Dermis blood vessel endothelial cell (primary cell): ENCODE results near the gene KIRREL1. TPM values are rescaled to one million over a fixed set of nuclear protein-coding genes. Genes with fewer than 3 reads are reported as not detected.

Experiments
- DNase-seq: peaks from one replicate; pipeline ENCODE4 v3.0.0; 2010
- total RNA-seq: library from RNA; depleted of rRNA; stranded (reverse); fragments of >200 nt; gene quantifications from 2 replicates; pipeline ENCODE4 v1.2.3, GENCODE V29; 2014

KIRREL1 gene
- total RNA-seq, 1 donor from 2014 or later: 28.2 TPM

GRCh38 chr1:158037008-158037865 lies 43.8 kb downstream of the KIRREL1 start:
- no peak for DNase-seq

GRCh38 chr1:158037866-158038359 lies 44.5 kb downstream of the KIRREL1 start:
- DNase-seq: peak; percentile 73

- DNase-seq: no peak
These were observed 45.3 kb downstream of the KIRREL1 start for GRCh38 chr1:158038793-158039192.

GRCh38 chr1:158039380-158039779 lies 45.9 kb downstream of the KIRREL1 start:
- DNase-seq: peak; percentile 39

GRCh38 chr1:158040323-158040722 lies 46.9 kb downstream of the KIRREL1 start:
- no peak for DNase-seq

- no peak for DNase-seq
These were observed 49.8 kb downstream of the KIRREL1 start for GRCh38 chr1:158043232-158043631.

GRCh38 chr1:158045639-158046038 lies 52.2 kb downstream of the KIRREL1 start:
- peak; percentile 75 for DNase-seq

- DNase-seq: no peak
These were observed 53.5 kb downstream of the KIRREL1 start for GRCh38 chr1:158046715-158047510.

GRCh38 chr1:158048371-158049067 lies 55.1 kb downstream of the KIRREL1 start:
- no peak for DNase-seq

GRCh38 chr1:158049853-158050252 lies 56.4 kb downstream of the KIRREL1 start:
- no peak for DNase-seq

GRCh38 chr1:158053276-158053675 lies 59.8 kb downstream of the KIRREL1 start:
- no peak for DNase-seq

- no peak for DNase-seq
These were observed 61.3 kb downstream of the KIRREL1 start for GRCh38 chr1:158054721-158055120.

GRCh38 chr1:158055854-158056253 lies 62.4 kb downstream of the KIRREL1 start:
- DNase-seq: peak; percentile 85

- DNase-seq: no peak
These were observed 63.1 kb downstream of the KIRREL1 start for GRCh38 chr1:158056498-158056897.

GRCh38 chr1:158058237-158058985 lies 65.0 kb downstream of the KIRREL1 start:
- DNase-seq: no peak

GRCh38 chr1:158059984-158060383 lies 66.5 kb downstream of the KIRREL1 start:
- no peak for DNase-seq

GRCh38 chr1:158062174-158062573 lies 68.7 kb downstream of the KIRREL1 start:
- DNase-seq: no peak

- no peak for DNase-seq
These were observed 74.2 kb downstream of the KIRREL1 start for GRCh38 chr1:158067662-158068061.

GRCh38 chr1:158068918-158069317 lies 75.5 kb downstream of the KIRREL1 start:
- no peak for DNase-seq

- no peak for DNase-seq
These were observed 77.7 kb downstream of the KIRREL1 start for GRCh38 chr1:158071138-158071537.

GRCh38 chr1:158075078-158075477 lies 81.6 kb downstream of the KIRREL1 start:
- DNase-seq: no peak

- no peak for DNase-seq
These were observed 83.0 kb downstream of the KIRREL1 start for GRCh38 chr1:158076441-158076840.
